OCI-LY7 (cell line): ENCODE measurements around the gene CHN2.

Experiments
- EZH2phosphoT487 ChIP-seq: fragments of 200-600 bp; sonication (generic); IDR thresholded peaks from 2 replicates; pipeline ENCODE4 v1.6.1; 2018; ENCODE audit warnings: low read depth, borderline replicate concordance, mild to moderate bottlenecking, mixed run types, antibody characterized with exemption, low read length, moderate library complexity, mixed read lengths
- TF ChIP-seq, protein P1 (sequence below): fragments of 200-600 bp; sonication (generic); conservative IDR thresholded peaks from 2 replicates; pipeline ENCODE4 v1.5.1; 2014; ENCODE audit warnings: mild to moderate bottlenecking, antibody characterized with exemption, low read length, moderate library complexity, mixed read lengths

DNA sequence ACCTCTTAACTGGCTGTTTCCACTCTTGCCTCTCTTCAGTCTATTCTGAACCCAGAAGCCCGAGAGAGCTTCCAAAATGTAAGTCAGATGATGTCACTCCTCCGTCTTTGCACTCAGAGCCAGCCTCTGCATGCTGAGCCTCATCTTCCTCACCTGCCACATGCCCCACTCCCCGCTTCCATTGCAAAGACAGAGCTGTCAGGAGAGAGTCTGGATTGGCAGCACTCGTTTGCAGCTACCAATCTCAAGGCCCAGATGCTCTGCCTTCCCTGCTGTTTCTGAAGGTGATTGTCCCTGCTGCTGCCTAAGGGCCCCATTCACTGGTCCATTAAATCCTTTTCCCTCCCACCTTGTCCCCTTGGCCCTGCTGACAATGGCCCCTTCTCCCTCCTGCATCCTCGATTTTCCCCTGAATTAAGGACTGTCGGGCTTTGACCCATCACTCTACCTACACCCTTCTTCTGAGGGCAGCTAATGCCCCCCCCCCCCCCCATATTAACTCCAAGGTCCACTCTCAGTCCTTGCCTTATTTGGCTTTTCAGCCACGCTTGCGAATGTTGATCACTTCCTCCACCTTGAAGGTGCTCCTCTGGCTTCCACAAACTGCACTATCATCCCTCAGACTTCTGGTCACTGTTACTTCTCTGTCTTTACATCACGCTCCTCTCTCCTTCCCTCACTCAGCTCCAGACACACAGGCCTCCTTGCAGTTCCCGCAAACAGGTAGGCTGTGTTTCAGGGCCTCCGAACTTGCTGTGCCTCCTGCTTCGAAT lies 98.5 kb downstream of the CHN2 start:
- TF ChIP-seq, protein P1, sequence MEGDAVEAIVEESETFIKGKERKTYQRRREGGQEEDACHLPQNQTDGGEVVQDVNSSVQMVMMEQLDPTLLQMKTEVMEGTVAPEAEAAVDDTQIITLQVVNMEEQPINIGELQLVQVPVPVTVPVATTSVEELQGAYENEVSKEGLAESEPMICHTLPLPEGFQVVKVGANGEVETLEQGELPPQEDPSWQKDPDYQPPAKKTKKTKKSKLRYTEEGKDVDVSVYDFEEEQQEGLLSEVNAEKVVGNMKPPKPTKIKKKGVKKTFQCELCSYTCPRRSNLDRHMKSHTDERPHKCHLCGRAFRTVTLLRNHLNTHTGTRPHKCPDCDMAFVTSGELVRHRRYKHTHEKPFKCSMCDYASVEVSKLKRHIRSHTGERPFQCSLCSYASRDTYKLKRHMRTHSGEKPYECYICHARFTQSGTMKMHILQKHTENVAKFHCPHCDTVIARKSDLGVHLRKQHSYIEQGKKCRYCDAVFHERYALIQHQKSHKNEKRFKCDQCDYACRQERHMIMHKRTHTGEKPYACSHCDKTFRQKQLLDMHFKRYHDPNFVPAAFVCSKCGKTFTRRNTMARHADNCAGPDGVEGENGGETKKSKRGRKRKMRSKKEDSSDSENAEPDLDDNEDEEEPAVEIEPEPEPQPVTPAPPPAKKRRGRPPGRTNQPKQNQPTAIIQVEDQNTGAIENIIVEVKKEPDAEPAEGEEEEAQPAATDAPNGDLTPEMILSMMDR = no peak
- no peak for TF ChIP-seq EZH2phosphoT487
